Fibroblast of lung (primary cell): Measurements from ENCODE around the gene CNTFR.

Experiments used
- CTCF ChIP-seq, 2 donors: IDR thresholded peaks in 1 of 2; conservative IDR thresholded peaks in 1 of 2; 1 replicate in 1 of 2; 2 replicates in 1 of 2; pipeline ENCODE4 v1.5.1; 2011 to 2012; ENCODE audit warnings: low read length in 2 of 2, control low read depth in 1 of 2, inconsistent platforms in 1 of 2, low read depth in 1 of 2, mild to moderate bottlenecking in 1 of 2
- EZH2 ChIP-seq: IDR thresholded peaks from 2 replicates; pipeline ENCODE4 v1.5.1; 2012; ENCODE audit warnings: low read length, control low read depth, mild to moderate bottlenecking; ENCODE audit errors: missing control alignments

- no peak for TF ChIP-seq EZH2
- TF ChIP-seq CTCF (conservative IDR thresholded peaks at IDR 0.05 in 1 of 2, IDR thresholded peaks at IDR 0.05 in 1 of 2; ENCODE audit: low read depth in 1 of 2, low read length in 2 of 2) = no peak
Measured at GRCh38 chr9:34570809-34571480, 18.6 kb downstream of the CNTFR start.
